Stomach smooth muscle (tissue), 2 donors: ENCODE measurements around the gene IL1RAP.

Source experiments
- H3K27ac ChIP-seq: one replicate; pipeline ENCODE4 v1.7.0; 2013; ENCODE audit warnings: mild to moderate bottlenecking, low read length, inconsistent platforms
- H3K27me3 ChIP-seq, 2 donors: one replicate each; pipeline ENCODE4 v1.7.0; 2013; ENCODE audit warnings: low read length in 2 of 2; ENCODE audit not compliant: insufficient read depth in 2 of 2, control insufficient read depth in 1 of 2
- H3K36me3 ChIP-seq, 2 donors: one replicate each; pipeline ENCODE4 v1.7.0; 2013; ENCODE audit warnings: low read length in 2 of 2; ENCODE audit not compliant: control insufficient read depth in 2 of 2, insufficient read depth in 2 of 2
- H3K4me1 ChIP-seq: one replicate; pipeline ENCODE4 v1.7.0; 2013; ENCODE audit warnings: low read length; ENCODE audit not compliant: control insufficient read depth, insufficient read depth
- H3K4me3 ChIP-seq, 2 donors: one replicate each; pipeline ENCODE4 v1.7.0; 2013; ENCODE audit warnings: low read length in 2 of 2
- H3K9ac ChIP-seq, 2 donors: one replicate each; pipeline ENCODE4 v1.7.0; 2013; ENCODE audit warnings: low read length in 2 of 2, mild to moderate bottlenecking in 1 of 2
- H3K9me3 ChIP-seq, 2 donors: one replicate each; pipeline ENCODE4 v1.7.0; 2013; ENCODE audit warnings: low read length in 2 of 2; ENCODE audit not compliant: control insufficient read depth in 2 of 2
- donor health status: healthy.
- donor health status: Pancreatic carcinoma.

Gene IL1RAP

GRCh38 chr3:190621927-190622326, 108.0 kb downstream of the IL1RAP start:
- H3K9me3 ChIP-seq, result no peaks in the 10 kb centered on the region
- no peaks in the 10 kb centered on the region for H3K27me3 ChIP-seq
- H3K27ac ChIP-seq, result no peak overlapping the region
- H3K4me3 ChIP-seq, result no peak overlapping the region
- no peaks in the 10 kb centered on the region for H3K4me1 ChIP-seq
- H3K9ac ChIP-seq, result no peak overlapping the region
- no peaks in the 10 kb centered on the region for H3K36me3 ChIP-seq

- Histone ChIP-seq H3K36me3 (peaks cover 0 to 3% of the 10 kb centered on the region in 2 donors), H3K9ac (no peak overlapping the region), H3K27me3 (no peaks in the 10 kb centered on the region), H3K4me1 (no peaks in the 10 kb centered on the region), H3K9me3 (no peaks in the 10 kb centered on the region), H3K27ac (no peak overlapping the region), H3K4me3 (no peak overlapping the region)
Observed at GRCh38 chr3:190624282-190624681, 110.4 kb downstream of the IL1RAP start.

- H3K36me3 ChIP-seq, result peaks cover 0 to 3% of the 10 kb centered on the region in 2 donors
- H3K9ac ChIP-seq, result no peak overlapping the region
- H3K4me3 ChIP-seq, result no peak overlapping the region
- no peaks in the 10 kb centered on the region for H3K4me1 ChIP-seq
- H3K9me3 ChIP-seq, result no peaks in the 10 kb centered on the region
- H3K27ac ChIP-seq, result no peak overlapping the region
- no peaks in the 10 kb centered on the region for H3K27me3 ChIP-seq
Observed at GRCh38 chr3:190626951-190627620, 113.2 kb downstream of the IL1RAP start.

- H3K27ac ChIP-seq, result no peak overlapping the region
- H3K36me3 ChIP-seq, result peaks cover 0 to 3% of the 10 kb centered on the region in 2 donors
- no peak overlapping the region for H3K4me3 ChIP-seq
- H3K27me3 ChIP-seq, result no peaks in the 10 kb centered on the region
- H3K9ac ChIP-seq, result no peak overlapping the region
- no peaks in the 10 kb centered on the region for H3K9me3 ChIP-seq
- H3K4me1 ChIP-seq, result no peaks in the 10 kb centered on the region
Observed at GRCh38 chr3:190629088-190629487, 115.2 kb downstream of the IL1RAP start.

GRCh38 chr3:190631295-190631694, 117.4 kb downstream of the IL1RAP start:
- Histone ChIP-seq H3K9me3 (no peaks in the 10 kb centered on the region), H3K27ac (no peak overlapping the region), H3K27me3 (no peaks in the 10 kb centered on the region), H3K9ac (no peak overlapping the region), H3K4me3 (no peak overlapping the region), H3K36me3 (peaks cover 0 to 3% of the 10 kb centered on the region in 2 donors), H3K4me1 (no peaks in the 10 kb centered on the region)

- no peaks in the 10 kb centered on the region for H3K9me3 ChIP-seq
- no peak overlapping the region for H3K4me3 ChIP-seq
- H3K36me3 ChIP-seq, result no peaks in the 10 kb centered on the region
- H3K9ac ChIP-seq, result no peak overlapping the region
- no peaks in the 10 kb centered on the region for H3K4me1 ChIP-seq
- H3K27ac ChIP-seq, result no peak overlapping the region
- H3K27me3 ChIP-seq, result no peaks in the 10 kb centered on the region
Observed at GRCh38 chr3:190641564-190641963, 127.7 kb downstream of the IL1RAP start.

- H3K27ac ChIP-seq, result no peak overlapping the region
Observed at GRCh38 chr3:190642016-190642415, 128.1 kb downstream of the IL1RAP start.

GRCh38 chr3:190644035-190644434, 130.2 kb downstream of the IL1RAP start:
- Histone ChIP-seq H3K4me3 (no peak overlapping the region), H3K9me3 (no peaks in the 10 kb centered on the region), H3K27me3 (no peaks in the 10 kb centered on the region), H3K27ac (no peak overlapping the region), H3K4me1 (no peaks in the 10 kb centered on the region), H3K36me3 (no peaks in the 10 kb centered on the region), H3K9ac (no peak overlapping the region)

More at GRCh38 chr3:190642016-190642415, 128.1 kb downstream of the IL1RAP start:
- Histone ChIP-seq H3K4me1 (no peaks in the 10 kb centered on the region), H3K4me3 (no peak overlapping the region), H3K36me3 (no peaks in the 10 kb centered on the region), H3K9ac (no peak overlapping the region), H3K27me3 (no peaks in the 10 kb centered on the region), H3K9me3 (no peaks in the 10 kb centered on the region)

GRCh38 chr3:190644766-190645165, 130.9 kb downstream of the IL1RAP start:
- H3K27me3 ChIP-seq, result no peaks in the 10 kb centered on the region
- H3K9ac ChIP-seq, result no peak overlapping the region
- no peak overlapping the region for H3K4me3 ChIP-seq
- H3K4me1 ChIP-seq, result no peaks in the 10 kb centered on the region
- H3K9me3 ChIP-seq, result no peaks in the 10 kb centered on the region
- H3K27ac ChIP-seq, result no peak overlapping the region
- H3K36me3 ChIP-seq, result no peaks in the 10 kb centered on the region

- Histone ChIP-seq H3K4me3 (no peak overlapping the region), H3K9me3 (no peaks in the 10 kb centered on the region), H3K27me3 (no peaks in the 10 kb centered on the region), H3K27ac (no peak overlapping the region), H3K4me1 (no peaks in the 10 kb centered on the region), H3K9ac (no peak overlapping the region), H3K36me3 (no peaks in the 10 kb centered on the region)
Observed at GRCh38 chr3:190645932-190646460, 132.1 kb downstream of the IL1RAP start.

- Histone ChIP-seq H3K36me3 (no peaks in the 10 kb centered on the region), H3K9ac (no peak overlapping the region), H3K27me3 (no peaks in the 10 kb centered on the region), H3K27ac (no peak overlapping the region), H3K4me3 (no peak overlapping the region), H3K9me3 (no peaks in the 10 kb centered on the region), H3K4me1 (no peaks in the 10 kb centered on the region)
Observed at GRCh38 chr3:190646996-190647395, 133.1 kb downstream of the IL1RAP start.
